GM10266 (cell line): Measurements from ENCODE around the gene IFNE.
A peak's percentile ranks its signal among the peaks of the same experiment; 100 is the strongest.
"Not testable (repeated sequence)": the region's sequence is repeated elsewhere in the genome, so short reads cannot be mapped to it uniquely, and the experiment has no call there.

Source experiments
- DNase-seq: peaks from one replicate; pipeline ENCODE4 v3.0.0; 2012; ENCODE audit errors: extremely low spot score
- CTCF ChIP-seq: IDR thresholded peaks from 2 replicates; pipeline ENCODE4 v1.5.1; 2012; ENCODE audit warnings: mild to moderate bottlenecking, low read depth; ENCODE audit not compliant: control insufficient read depth, insufficient read depth; ENCODE audit errors: missing control alignments

The IFNE gene

GRCh38 chr9:21443849-21444625 lies 38.1 kb downstream of the IFNE start:
- no peak for TF ChIP-seq CTCF
- no peak for DNase-seq

- no peak for DNase-seq
- no peak for TF ChIP-seq CTCF
Observed at GRCh38 chr9:21440139-21440538, 42.0 kb downstream of the IFNE start, which contains the start of gene IFNA1. Gene IFNA1 (plus strand): TSS chr9:21440439. CDS start chr9:21440508, 69 bp downstream.

GRCh38 chr9:21435015-21435383 lies 47.1 kb downstream of the IFNE start:
- DNase-seq = not testable (repeated sequence)

GRCh38 chr9:21434202-21435014 lies 47.7 kb downstream of the IFNE start:
- peak; percentile 23 for DNase-seq
- peak; percentile 58 for TF ChIP-seq CTCF

- no peak for TF ChIP-seq CTCF
- DNase-seq = no peak
Observed at GRCh38 chr9:21432672-21433425, 49.3 kb downstream of the IFNE start.
